ENCODE results near the gene CAPZB. TPM values are rescaled to one million over a fixed set of nuclear protein-coding genes. Genes with fewer than 3 reads are reported as not detected.

The CAPZB gene
- total RNA-seq, 4 donors from 2014 or later, result 107 to 210 (median 119) TPM

DNA sequence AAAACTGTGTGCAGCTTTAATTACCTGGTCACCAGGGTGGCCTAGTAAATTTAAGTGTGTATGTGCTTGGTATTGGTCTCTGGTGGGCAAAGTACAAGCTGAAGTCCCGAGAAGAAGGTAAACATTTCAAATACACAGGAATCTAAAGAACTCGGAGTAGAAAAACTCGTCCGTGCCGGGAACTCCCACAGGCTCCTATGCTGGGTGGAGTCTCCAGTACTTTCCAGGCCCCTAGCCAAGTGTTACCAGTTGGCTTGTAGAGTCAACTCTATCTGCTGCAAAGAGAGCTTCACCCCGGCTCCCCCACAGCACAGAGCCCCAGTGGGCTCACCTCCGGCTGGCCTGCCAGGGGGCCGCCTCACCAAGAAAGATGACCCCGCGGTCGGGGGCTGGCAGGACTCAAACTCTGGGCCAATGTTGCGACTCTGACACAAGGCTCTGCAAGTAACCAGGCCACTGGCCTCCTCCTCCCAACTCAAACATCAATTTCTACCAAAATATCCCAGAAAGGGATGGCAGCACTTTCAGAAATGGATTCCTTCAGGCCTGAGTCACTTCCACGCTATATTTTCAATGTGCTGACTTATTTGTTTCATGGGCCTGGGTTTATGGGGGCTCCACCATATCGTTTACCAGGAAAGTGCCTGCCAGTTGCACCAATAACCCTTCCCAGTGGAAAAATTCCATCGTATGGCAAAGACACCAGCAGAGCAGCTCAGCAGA, 99.3 kb downstream of the CAPZB start:
- TF ChIP-seq, protein P1, sequence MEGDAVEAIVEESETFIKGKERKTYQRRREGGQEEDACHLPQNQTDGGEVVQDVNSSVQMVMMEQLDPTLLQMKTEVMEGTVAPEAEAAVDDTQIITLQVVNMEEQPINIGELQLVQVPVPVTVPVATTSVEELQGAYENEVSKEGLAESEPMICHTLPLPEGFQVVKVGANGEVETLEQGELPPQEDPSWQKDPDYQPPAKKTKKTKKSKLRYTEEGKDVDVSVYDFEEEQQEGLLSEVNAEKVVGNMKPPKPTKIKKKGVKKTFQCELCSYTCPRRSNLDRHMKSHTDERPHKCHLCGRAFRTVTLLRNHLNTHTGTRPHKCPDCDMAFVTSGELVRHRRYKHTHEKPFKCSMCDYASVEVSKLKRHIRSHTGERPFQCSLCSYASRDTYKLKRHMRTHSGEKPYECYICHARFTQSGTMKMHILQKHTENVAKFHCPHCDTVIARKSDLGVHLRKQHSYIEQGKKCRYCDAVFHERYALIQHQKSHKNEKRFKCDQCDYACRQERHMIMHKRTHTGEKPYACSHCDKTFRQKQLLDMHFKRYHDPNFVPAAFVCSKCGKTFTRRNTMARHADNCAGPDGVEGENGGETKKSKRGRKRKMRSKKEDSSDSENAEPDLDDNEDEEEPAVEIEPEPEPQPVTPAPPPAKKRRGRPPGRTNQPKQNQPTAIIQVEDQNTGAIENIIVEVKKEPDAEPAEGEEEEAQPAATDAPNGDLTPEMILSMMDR (IDR thresholded peaks at IDR 0.05), result no peak
- peak in 1 of 2 donors; percentile 23 for TF ChIP-seq POLR2A (IDR thresholded peaks at IDR 0.05)
- peaks cover 0 to 65% (median 9%) of the 10 kb centered on the region in 4 donors for H3K4me1 ChIP-seq
- peaks cover 0 to 22% (median 0%) of the 10 kb centered on the region in 3 donors for H3K36me3 ChIP-seq
- H3K9me3 ChIP-seq, result no peaks in the 10 kb centered on the region
- H3K27me3 ChIP-seq, result no peaks in the 10 kb centered on the region
- H3K4me3 ChIP-seq, result peak overlapping the region in 1 of 4 donors; percentile 3
- peak in 2 of 3 donors; percentile 64 to 74 for DNase-seq
- peak overlapping the region; percentile 21 to 94 (median 61) for H3K27ac ChIP-seq

DNA sequence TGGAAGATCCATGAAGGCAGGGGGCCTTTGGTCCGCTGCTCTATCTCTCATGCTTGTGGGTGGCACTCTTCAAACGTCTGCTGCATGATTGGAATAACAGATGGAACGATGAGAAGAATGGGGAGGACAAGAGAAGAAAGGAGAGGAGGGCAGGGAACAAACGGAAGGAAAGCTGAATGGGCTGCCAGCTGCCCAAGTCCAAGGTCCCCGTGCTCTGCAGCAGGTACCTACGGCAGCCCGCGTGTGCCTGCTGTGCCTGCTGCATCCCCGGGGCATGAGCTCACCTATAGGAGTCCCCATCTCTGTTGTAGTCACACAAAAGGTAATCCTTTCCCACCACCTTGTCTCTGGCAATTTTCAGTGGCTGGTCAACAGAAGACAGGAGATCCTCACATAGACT, 100.1 kb downstream of the CAPZB start:
- TF ChIP-seq, protein P1 (IDR thresholded peaks at IDR 0.05), result peak in 2 of 6 experiments; percentile 33 to 34
- TF ChIP-seq POLR2A (IDR thresholded peaks at IDR 0.05), result peak in 1 of 2 donors; percentile 6
- peak overlapping the region in 1 of 4 donors; percentile 18 for H3K4me3 ChIP-seq
- peak overlapping the region in 3 of 4 donors; percentile 40 to 94 (median 82) for H3K27ac ChIP-seq
- peaks cover 0 to 57% (median 6%) of the 10 kb centered on the region in 4 donors for H3K4me1 ChIP-seq
- no peaks in the 10 kb centered on the region for H3K27me3 ChIP-seq
- H3K9me3 ChIP-seq, result no peaks in the 10 kb centered on the region
- peaks cover 0 to 30% (median 0%) of the 10 kb centered on the region in 3 donors for H3K36me3 ChIP-seq
- DNase-seq, result peak in 2 of 3 donors; percentile 75 to 80

DNA sequence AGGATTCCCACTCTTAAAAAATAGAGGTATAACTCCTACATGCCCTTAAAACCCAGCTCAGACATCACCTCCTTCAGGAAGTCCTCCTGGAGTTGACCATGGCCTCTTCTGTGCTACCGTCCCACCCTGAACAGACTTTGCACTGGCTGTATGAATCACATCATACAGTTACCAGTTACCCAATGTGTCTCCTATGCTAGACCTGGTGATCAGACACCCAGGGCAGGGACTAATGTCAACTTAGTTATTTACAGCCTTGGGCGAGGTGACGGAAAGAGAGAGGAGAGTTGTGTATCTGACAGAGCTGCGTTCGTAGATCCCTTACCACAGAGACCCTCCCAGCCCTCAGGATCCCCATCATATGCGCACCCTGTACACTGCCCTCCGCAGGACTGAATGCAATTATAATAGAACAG, 100.6 kb downstream of the CAPZB start:
- H3K27ac ChIP-seq, result peak overlapping the region in 3 of 4 donors; percentile 40 to 94 (median 82)

DNA sequence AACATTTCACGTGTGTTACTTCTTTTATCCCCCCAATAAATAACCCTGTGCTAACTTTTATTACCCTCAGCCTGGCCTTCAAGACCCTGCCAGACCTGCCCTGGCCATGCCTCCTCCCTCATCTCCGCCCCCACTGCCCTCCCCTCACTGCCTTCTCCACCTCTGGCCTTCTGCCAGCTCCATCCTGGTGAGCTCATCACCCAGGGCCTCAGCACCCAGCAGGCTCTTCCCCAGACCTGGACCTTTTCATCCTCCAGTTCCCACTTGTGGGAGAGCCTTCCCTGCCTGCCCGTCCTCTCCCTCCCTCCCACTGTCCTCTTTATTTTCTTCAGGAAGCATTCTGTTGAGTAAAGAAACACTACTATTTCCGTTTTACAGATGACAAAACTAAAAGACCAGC, 101.2 kb downstream of the CAPZB start:
- Histone ChIP-seq H3K9me3 (no peaks in the 10 kb centered on the region), H3K4me3 (no peak overlapping the region), H3K36me3 (peaks cover 0 to 41% (median 0%) of the 10 kb centered on the region in 3 donors), H3K4me1 (peaks cover 0 to 51% (median 5%) of the 10 kb centered on the region in 4 donors), H3K27ac (peak overlapping the region in 3 of 4 donors; percentile 31 to 94 (median 82)), H3K27me3 (no peaks in the 10 kb centered on the region)
- DNase-seq, result peak in 2 of 3 donors; percentile 73
- TF ChIP-seq, protein P1 (IDR thresholded peaks at IDR 0.05), result no peak

More for the DNA sequence above, 100.6 kb downstream of the CAPZB start:
- H3K4me1 ChIP-seq, result peaks cover 0 to 53% (median 5%) of the 10 kb centered on the region in 4 donors
- no peaks in the 10 kb centered on the region for H3K27me3 ChIP-seq
- H3K4me3 ChIP-seq, result peak overlapping the region in 1 of 4 donors; percentile 18
- H3K9me3 ChIP-seq, result no peaks in the 10 kb centered on the region
- TF ChIP-seq POLR2A (IDR thresholded peaks at IDR 0.05), result peak in 1 of 2 donors; percentile 11
- TF ChIP-seq, protein P1 (IDR thresholded peaks at IDR 0.05), result no peak
- H3K36me3 ChIP-seq, result peaks cover 0 to 35% (median 0%) of the 10 kb centered on the region in 3 donors
- DNase-seq, result peak in 2 of 3 donors; percentile 60 to 85

DNA sequence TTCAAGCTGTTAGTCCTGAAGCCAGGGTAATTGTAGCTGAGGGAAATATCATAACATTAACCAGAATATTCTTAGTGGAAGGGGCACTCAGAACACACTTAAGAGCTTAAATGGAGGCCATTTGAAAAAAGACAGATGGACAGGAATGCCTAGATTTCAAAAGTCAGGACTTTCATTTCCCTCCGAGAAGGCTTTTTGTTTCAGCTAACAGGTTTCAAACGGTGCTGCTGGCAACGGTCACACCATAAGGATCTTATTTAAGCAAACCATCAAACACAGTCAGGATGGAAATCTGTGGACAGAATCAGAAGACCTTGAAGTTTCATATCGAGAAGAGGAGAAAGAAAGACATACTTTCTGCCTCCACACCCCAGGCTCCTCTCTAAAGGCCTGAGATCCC, 103.1 kb downstream of the CAPZB start:
- Histone ChIP-seq H3K27ac (no peak overlapping the region), H3K4me1 (peaks cover 0 to 45% (median 7%) of the 10 kb centered on the region in 4 donors), H3K9me3 (no peaks in the 10 kb centered on the region), H3K4me3 (no peak overlapping the region), H3K36me3 (peaks cover 0 to 59% (median 0%) of the 10 kb centered on the region in 3 donors), H3K27me3 (no peaks in the 10 kb centered on the region)
- no peak for DNase-seq
- no peak for TF ChIP-seq POLR2A (IDR thresholded peaks at IDR 0.05)
- TF ChIP-seq, protein P1 (IDR thresholded peaks at IDR 0.05), result no peak
